Chondrocyte (in vitro differentiated cells): Measurements from ENCODE around the gene FAM234B. TPM values are rescaled to one million over a fixed set of nuclear protein-coding genes. Genes with fewer than 3 reads are reported as not detected.

Experiments used
- DNase-seq: peaks from one replicate; pipeline ENCODE4 v3.0.0; 2021; ENCODE audit warnings: mixed read lengths, low spot score
- H3K27ac Mint-ChIP-seq: one replicate; pipeline ENCODE4 v1.8.0; 2021; ENCODE audit warnings: mild to moderate bottlenecking, moderate library complexity, mixed read lengths; ENCODE audit not compliant: unreplicated experiment
- H3K27me3 Mint-ChIP-seq: 2 replicates; pipeline ENCODE4 v1.8.0; 2021; ENCODE audit warnings: low read depth, mixed read lengths
- H3K36me3 Mint-ChIP-seq: 2 replicates; pipeline ENCODE4 v1.8.0; 2021; ENCODE audit warnings: low read depth, mixed read lengths
- H3K4me1 Mint-ChIP-seq: 2 replicates; pipeline ENCODE4 v1.8.0; 2021; ENCODE audit warnings: low read depth, mild to moderate bottlenecking, mixed read lengths
- H3K4me3 Mint-ChIP-seq: one replicate; pipeline ENCODE4 v1.8.0; 2021; ENCODE audit warnings: mild to moderate bottlenecking, moderate library complexity, mixed read lengths; ENCODE audit not compliant: unreplicated experiment
- H3K9me3 Mint-ChIP-seq: 2 replicates; pipeline ENCODE4 v1.8.0; 2021; ENCODE audit warnings: low read depth, mixed read lengths
- CTCF ChIP-seq: fragments of 200-600 bp; sonication (generic); IDR thresholded peaks from 2 replicates; pipeline ENCODE4 v1.5.0; 2021; ENCODE audit warnings: antibody characterized with exemption, mild to moderate bottlenecking, moderate library complexity
- total RNA-seq: library from RNA; stranded (reverse); gene quantifications from 3 replicates; pipeline ENCODE4 v1.2.1, GENCODE V29; 2021

Gene FAM234B
- total RNA-seq, 1 donor from 2014 or later, result 3.8 TPM

GRCh38 chr12:13124656-13125505, 80.7 kb downstream of the FAM234B start:
- Mint-ChIP-seq H3K4me1 (peaks cover 28% of the 10 kb centered on the region), H3K4me3 (no peak overlapping the region), H3K27me3 (no peaks in the 10 kb centered on the region), H3K36me3 (no peaks in the 10 kb centered on the region), H3K9me3 (no peaks in the 10 kb centered on the region), H3K27ac (no peak overlapping the region)
- TF ChIP-seq CTCF, result no peak
- DNase-seq, result no peak

GRCh38 chr12:13125996-13126395, 81.8 kb downstream of the FAM234B start:
- H3K4me1 Mint-ChIP-seq, result peaks cover 37% of the 10 kb centered on the region
- H3K36me3 Mint-ChIP-seq, result no peaks in the 10 kb centered on the region
- H3K27me3 Mint-ChIP-seq, result no peaks in the 10 kb centered on the region
- DNase-seq, result no peak
- TF ChIP-seq CTCF, result no peak
- H3K9me3 Mint-ChIP-seq, result no peaks in the 10 kb centered on the region
- H3K4me3 Mint-ChIP-seq, result no peak overlapping the region
- H3K27ac Mint-ChIP-seq, result no peak overlapping the region

GRCh38 chr12:13126494-13126893, 82.3 kb downstream of the FAM234B start:
- Mint-ChIP-seq H3K27me3 (no peaks in the 10 kb centered on the region), H3K27ac (no peak overlapping the region), H3K9me3 (no peaks in the 10 kb centered on the region), H3K4me3 (no peak overlapping the region), H3K36me3 (no peaks in the 10 kb centered on the region), H3K4me1 (peaks cover 42% of the 10 kb centered on the region)
- no peak for TF ChIP-seq CTCF
- no peak for DNase-seq

- no peak for DNase-seq
- H3K9me3 Mint-ChIP-seq, result no peaks in the 10 kb centered on the region
- H3K4me1 Mint-ChIP-seq, result peaks cover 50% of the 10 kb centered on the region
- H3K27me3 Mint-ChIP-seq, result no peaks in the 10 kb centered on the region
- peak overlapping the region; percentile 47 for H3K27ac Mint-ChIP-seq
- no peaks in the 10 kb centered on the region for H3K36me3 Mint-ChIP-seq
- no peak for TF ChIP-seq CTCF
- no peak overlapping the region for H3K4me3 Mint-ChIP-seq
Measured at GRCh38 chr12:13127444-13127843, 83.3 kb downstream of the FAM234B start.

- H3K27ac Mint-ChIP-seq, result peak overlapping the region; percentile 9
- H3K36me3 Mint-ChIP-seq, result no peaks in the 10 kb centered on the region
- peaks cover 55% of the 10 kb centered on the region for H3K4me1 Mint-ChIP-seq
- H3K4me3 Mint-ChIP-seq, result no peak overlapping the region
- TF ChIP-seq CTCF, result no peak
- no peak for DNase-seq
- H3K9me3 Mint-ChIP-seq, result no peaks in the 10 kb centered on the region
- no peaks in the 10 kb centered on the region for H3K27me3 Mint-ChIP-seq
Measured at GRCh38 chr12:13128291-13128965, 84.2 kb downstream of the FAM234B start.
